Heart left ventricle (tissue), 16 donors: ENCODE results near the gene MNX1. TPM values are rescaled to one million over a fixed set of nuclear protein-coding genes. Genes with fewer than 3 reads are reported as not detected.

Experiments
- ATAC-seq, 4 donors: fragments of 200-7000 bp; cut with Tn5 transposase; one replicate each; pipeline ENCODE4 v1.9.1; 2020 to 2022; ENCODE audit warnings: moderate library complexity in 4 of 4, mild to moderate bottlenecking in 3 of 4, moderate number of reproducible peaks in 1 of 4
- DNase-seq, 5 donors: peaks; one replicate each; pipeline ENCODE4 v3.0.0-alpha.2; 2020
- H3K27ac ChIP-seq, 12 donors: fragments of 200-600 bp; sonication (generic) in 4 of 12; one replicate each; pipeline versions ENCODE4 v1.5.0 to v1.8.0; 2016 to 2022; ENCODE audit warnings: mild to moderate bottlenecking in 2 of 12
- H3K27me3 ChIP-seq, 9 donors: fragments of 200-600 bp; sonication (generic) in 2 of 9; one replicate each; pipeline versions ENCODE4 v1.5.1 to v1.8.0; 2016 to 2022; ENCODE audit warnings: mild to moderate bottlenecking in 3 of 9
- H3K36me3 ChIP-seq, 9 donors: fragments of 200-600 bp; sonication (generic) in 2 of 9; one replicate each; pipeline versions ENCODE4 v1.5.0 to v1.8.0; 2018 to 2022; ENCODE audit warnings: mild to moderate bottlenecking in 2 of 9
- H3K4me1 ChIP-seq, 12 donors: fragments of 200-600 bp; sonication (generic) in 4 of 12; one replicate each; pipeline versions ENCODE4 v1.5.0 to v1.8.0; 2016 to 2022; ENCODE audit warnings: mild to moderate bottlenecking in 3 of 12
- H3K4me3 ChIP-seq, 12 donors: fragments of 200-600 bp; sonication (generic) in 4 of 12; one replicate each; pipeline versions ENCODE4 v1.5.0 to v1.8.0; 2017 to 2022; ENCODE audit warnings: mild to moderate bottlenecking in 9 of 12, moderate library complexity in 4 of 12
- H3K9me3 ChIP-seq, 12 donors: fragments of 200-600 bp; sonication (generic) in 4 of 12; one replicate each; pipeline versions ENCODE4 v1.5.0 to v1.8.0; 2016 to 2022; ENCODE audit warnings: mild to moderate bottlenecking in 1 of 12
- CTCF ChIP-seq, 12 donors: fragments of 200-600 bp; sonication (generic) in 4 of 12; IDR thresholded peaks; one replicate each; pipeline versions ENCODE4 v1.5.0 to v1.8.0; 2018 to 2022; ENCODE audit warnings: antibody characterized with exemption in 12 of 12, mild to moderate bottlenecking in 5 of 12
- POLR2A ChIP-seq, 2 donors: fragments of 450-650 bp; IDR thresholded peaks; one replicate each; pipeline ENCODE4 v1.6.1; 2017; ENCODE audit warnings: antibody characterized with exemption in 2 of 2, mild to moderate bottlenecking in 2 of 2, moderate library complexity in 2 of 2
- WGBS, 4 donors: extraction: QIAGEN DNeasy Blood & Tissue Kit in 2 of 4; methylation state at CpG; one replicate each; pipeline versions ENCODE4 v1.1.5 to v1.1.7; 2013 to 2018; 5-methylcytosine and 5-hydroxymethylcytosine counted together
- intact Hi-C, 10 donors: fragments of 100-400 bp; cut with DNase I; formaldehyde crosslinking; loops; one replicate each; pipeline versions ENCODE4 v1.11.1 to v1.14.2; 2022
- polyA plus RNA-seq, 2 donors: library from polyadenylated mRNA; stranded (reverse); fragments of 200-250 nt; gene quantifications; one replicate each; pipeline ENCODE4 v1.2.3, GENCODE V29; 2013
- total RNA-seq, 9 donors: library from RNA; depleted of rRNA in 2 of 9; stranded (reverse); fragments of >200 nt in 2 of 9; fragmentation: NEBNext Ultra II Directional in 3 of 9; extraction: Animal tissue kit (Norgen Biotek cat#: 25700) in 3 of 9; gene quantifications; one replicate each; pipeline versions ENCODE4 v1.1.0 to v1.2.4, GENCODE V29; 2016 to 2023
- donor health status: ischemic (EF 13 %, LVEDD 7.1; RV severe dilation, severe dysfunction).
- donor health status: healthy with polysubstance abuse.
- donor health status: DM: no; HTN: yes; CAD: no.
- donor health status: DM: no; HTN: no; CAD: no.
- donor health status: ischemic (EF 25% LVEDD 6.9; RV normal size, moderate dysfunction).
- donor health status: ischemic (EF 25% LVEDD 5.7; RV mildly dilated, moderate dysfunction).
- donor health status: healthy.
- donor health status: DM: yes; HTN: yes; CAD: no.
- donor health status: ischemic (EF 35%, LVEDD 5.7; RV mildly dilated, moderate dysfunction).
- donor health status: nonischemic (EF 11% LVEDD 7.7; RV severe dilation, severe dysfunction).
- donor health status: DM: yes; HTN: yes; CAD: no.
- donor health status: PGD.
- donor health status: ischemic (EF 29% LVEDD 5.4; RV normal size, mild dysfunction).
- donor health status: nonischemic (EF 23%, LVEDD 6.1; RV moderate dilation, normal function).

MNX1 gene
- total and polyA plus RNA-seq, 11 donors, result not detected

- no peak for ATAC-seq
- intact Hi-C loops, result loop anchor here in 1 of 10 donors (10.0 kb wide), 1 partner anchor 296 kb away; no protein-coding TSS in a partner anchor
- Histone ChIP-seq H3K4me1 (no peaks in the 10 kb centered on the region), H3K36me3 (peaks cover 0 to 9% (median 0%) of the 10 kb centered on the region in 9 donors), H3K27ac (no peak overlapping the region), H3K9me3 (peaks cover 0 to 15% (median 7%) of the 10 kb centered on the region in 12 donors), H3K27me3 (no peaks in the 10 kb centered on the region), H3K4me3 (no peak overlapping the region)
- TF ChIP-seq POLR2A (IDR thresholded peaks at IDR 0.05), result no peak
- 88 to 98% (median 92%) methylated on average over 1 of the region's 1 CpG for WGBS, 4 donors
- no peak for DNase-seq
These were observed 31.4 kb downstream of the MNX1 start for GRCh38 chr7:156979007-156979606.

GRCh38 chr7:156975620-156976019, 34.8 kb downstream of the MNX1 start:
- DNase-seq, result no peak
- intact Hi-C loops, result loop anchor here in 1 of 10 donors (10.0 kb wide), 1 partner anchor 299 kb away; no protein-coding TSS in a partner anchor
- no peak for ATAC-seq
- no peaks in the 10 kb centered on the region for H3K4me1 ChIP-seq
- no peak overlapping the region for H3K4me3 ChIP-seq
- H3K36me3 ChIP-seq, result peaks cover 0 to 39% (median 17%) of the 10 kb centered on the region in 9 donors
- 92 to 97% (median 95%) methylated on average over 5 of the region's 5 CpGs for WGBS, 4 donors
- H3K27me3 ChIP-seq, result no peaks in the 10 kb centered on the region
- TF ChIP-seq CTCF (IDR thresholded peaks at IDR 0.05) (no peak), POLR2A (IDR thresholded peaks at IDR 0.05) (no peak)
- no peak overlapping the region for H3K27ac ChIP-seq
- peaks cover 0 to 15% (median 7%) of the 10 kb centered on the region in 12 donors for H3K9me3 ChIP-seq

- Histone ChIP-seq H3K9me3 (no peaks in the 10 kb centered on the region), H3K27me3 (no peaks in the 10 kb centered on the region), H3K27ac (no peak overlapping the region), H3K4me3 (no peak overlapping the region), H3K36me3 (peaks cover 0 to 89% (median 66%) of the 10 kb centered on the region in 9 donors), H3K4me1 (no peaks in the 10 kb centered on the region)
- ATAC-seq (no peak), DNase-seq (no peak)
- TF ChIP-seq POLR2A (IDR thresholded peaks at IDR 0.05) (no peak), CTCF (IDR thresholded peaks at IDR 0.05) (peak in 9 of 12 donors; percentile 9 to 52 (median 44))
- 67 to 81% (median 79%) methylated on average over 3 of the region's 3 CpGs for WGBS, 4 donors
- intact Hi-C loops, result loop anchor here in 5 of 10 donors (5.0 to 10.0 kb wide), 3 partner anchors 285 to 305 kb away; no protein-coding TSS in a partner anchor
These were observed 40.5 kb downstream of the MNX1 start for GRCh38 chr7:156969972-156970420.

GRCh38 chr7:156968183-156968582, 42.3 kb downstream of the MNX1 start:
- DNase-seq (no peak), ATAC-seq (peak in 1 of 4 donors; percentile 36)
- intact Hi-C loops, result loop anchor here in 3 of 10 donors (10.0 kb wide), 2 partner anchors 287 to 307 kb away; no protein-coding TSS in a partner anchor
- H3K4me1 ChIP-seq, result no peaks in the 10 kb centered on the region
- no peak overlapping the region for H3K4me3 ChIP-seq
- peaks cover 0 to 98% (median 84%) of the 10 kb centered on the region in 9 donors for H3K36me3 ChIP-seq
- no peaks in the 10 kb centered on the region for H3K27me3 ChIP-seq
- no peak overlapping the region for H3K27ac ChIP-seq
- H3K9me3 ChIP-seq, result no peaks in the 10 kb centered on the region
- 92 to 96% (median 96%) methylated on average over 27 of the region's 27 CpGs for WGBS, 4 donors
- no peak for TF ChIP-seq CTCF (IDR thresholded peaks at IDR 0.05)
- no peak for TF ChIP-seq POLR2A (IDR thresholded peaks at IDR 0.05)
